HepG2 (cell line): ENCODE measurements around the gene CD2AP. TPM values are rescaled to one million over a fixed set of nuclear protein-coding genes. Genes with fewer than 3 reads are reported as not detected.

Experiments
- ATAC-seq: fragments of 200-7000 bp; cut with Tn5 transposase; 3 replicates; pipeline ENCODE4 v1.9.1; 2020; ENCODE audit warnings: mild to moderate bottlenecking, moderate library complexity
- BruUV-seq: library from RNA; stranded (reverse); fragments of 400-500 nt; replicated peaks from 2 replicates; lab custom pipeline; 2021; lab: Mats Ljungman, UMichigan
- CTCF ChIA-PET: fragments of 300-600 bp; formaldehyde crosslinking; extraction: SDS; loops from one replicate; lab custom pipeline; 2021; ENCODE audit warnings: low total read pairs, inconsistent platforms, low intra/inter-chr PET ratio; lab: Yijun Ruan, JAX
- POLR2A ChIA-PET: fragments of 350-600 bp; sonication (Branson Sonifier 250); formaldehyde crosslinking; loops from one replicate; lab custom pipeline; 2020; ENCODE audit warnings: antibody characterized with exemption, inconsistent platforms; lab: Yijun Ruan, JAX
- DNase-seq: peaks from one replicate; pipeline ENCODE4 v3.0.0-alpha.2; 2015; ENCODE audit warnings: low spot score
- FAIRE-seq: peaks from 3 replicates; lab custom pipeline; 2011; peaks lifted over from hg19 to GRCh38; lab: Jason Lieb, UNC
- H2AFZ ChIP-seq: one replicate; pipeline ENCODE4 v1.6.1; 2011; ENCODE audit warnings: low read length, inconsistent platforms
- H3K27ac ChIP-seq: fragments of 300-600 bp; 3 replicates; pipeline ENCODE4 v1.8.0; 2011; ENCODE audit warnings: mixed run types, mild to moderate bottlenecking, mixed read lengths, low read length, inconsistent platforms; ENCODE audit not compliant: insufficient read depth; ENCODE audit errors: extremely low read length
- H3K27me3 ChIP-seq, 2 experiments: fragments of 200-600 bp in 1 of 2; 2 replicates in 1 of 2; 3 replicates in 1 of 2; pipeline versions ENCODE4 v1.6.0 to v1.8.0; 2011; ENCODE audit warnings: low read length in 2 of 2, mild to moderate bottlenecking in 2 of 2, moderate library complexity in 2 of 2, inconsistent platforms in 1 of 2; ENCODE audit not compliant: insufficient read depth in 2 of 2, control insufficient read depth in 1 of 2
- H3K36me3 ChIP-seq, 2 experiments: fragments of 200-600 bp in 1 of 2; replicated peaks in 1 of 2; 2 replicates in 1 of 2; 3 replicates in 1 of 2; pipeline versions ENCODE4 v1.5.1 to v1.8.0; 2011; ENCODE audit warnings: low read length in 2 of 2, inconsistent platforms in 1 of 2; ENCODE audit not compliant: insufficient read depth in 2 of 2, control insufficient read depth in 1 of 2
- H3K4me1 ChIP-seq: 2 replicates; pipeline ENCODE4 v1.5.1; 2012; ENCODE audit warnings: low read length, inconsistent platforms; ENCODE audit not compliant: insufficient read depth
- H3K4me2 ChIP-seq: 2 replicates; pipeline ENCODE4 v1.6.0; 2011; ENCODE audit warnings: low read depth, low read length, inconsistent platforms
- H3K4me3 ChIP-seq, 3 experiments: fragments of 200-600 bp in 1 of 3; sonication (generic), shearing (Covaris generic) in 1 of 3; replicated peaks in 1 of 3; 2 replicates each; pipeline ENCODE4 v1.5.1; 2011 to 2016; ENCODE audit warnings: low read length in 3 of 3, inconsistent platforms in 2 of 3, low read depth in 2 of 3, mild to moderate bottlenecking in 2 of 3, control low read depth in 1 of 3, mixed read lengths in 1 of 3; ENCODE audit not compliant: insufficient read depth in 1 of 3
- H3K79me2 ChIP-seq: one replicate; pipeline ENCODE4 v1.6.1; 2011; ENCODE audit warnings: low read length, inconsistent platforms; ENCODE audit not compliant: insufficient read depth
- H3K9ac ChIP-seq: 2 replicates; pipeline ENCODE4 v1.6.0; 2011; ENCODE audit warnings: mild to moderate bottlenecking, low read depth, low read length, inconsistent platforms; ENCODE audit not compliant: insufficient read depth
- H3K9me3 ChIP-seq: 2 replicates; pipeline ENCODE4 v1.5.1; 2012; ENCODE audit warnings: mild to moderate bottlenecking, low read length
- H4K20me1 ChIP-seq: 2 replicates; pipeline ENCODE4 v1.6.0; 2011; ENCODE audit warnings: inconsistent platforms, mild to moderate bottlenecking, low read length, moderate library complexity; ENCODE audit not compliant: insufficient read depth
- CEBPB ChIP-seq: IDR thresholded peaks from 2 replicates; pipeline ENCODE4 v1.6.1; 2011; ENCODE audit warnings: low read depth, low read length, improper control_type of control experiment, borderline replicate concordance
- JUNB ChIP-seq: sonication (generic); formaldehyde crosslinking; IDR thresholded peaks from 2 replicates; pipeline ENCODE4 v1.8.0; 2022; ENCODE audit warnings: missing genetic modification reagents, mild to moderate bottlenecking, borderline replicate concordance
- SAFB2 ChIP-seq: sonication (generic); formaldehyde crosslinking; IDR thresholded peaks from 2 replicates; pipeline ENCODE4 v1.5.1; 2020; ENCODE audit warnings: missing genetic modification reagents, low read depth, mild to moderate bottlenecking, borderline replicate concordance
- TBX2 ChIP-seq: sonication (generic); formaldehyde crosslinking; IDR thresholded peaks from 2 replicates; pipeline ENCODE4 v1.5.0; 2020; ENCODE audit warnings: missing genetic modification reagents, mild to moderate bottlenecking, borderline replicate concordance
- ZNF256 ChIP-seq: sonication (generic); formaldehyde crosslinking; conservative IDR thresholded peaks from 2 replicates; pipeline ENCODE4 v1.4.0; 2020; ENCODE audit warnings: missing genetic modification reagents
- ZNF33A ChIP-seq: sonication (generic); formaldehyde crosslinking; IDR thresholded peaks from 2 replicates; pipeline ENCODE4 v1.5.1; 2020; ENCODE audit warnings: missing genetic modification reagents, mild to moderate bottlenecking, moderate library complexity, borderline replicate concordance
- ZNF552 ChIP-seq: sonication (generic); formaldehyde crosslinking; IDR thresholded peaks from 2 replicates; pipeline ENCODE4 v1.9.0; 2022; ENCODE audit warnings: missing genetic modification reagents, mild to moderate bottlenecking, borderline replicate concordance
- WGBS: methylation state at CpG from one replicate; pipeline ENCODE4 v1.1.6; 2017; ENCODE audit warnings: low lambda C conversion rate; 5-methylcytosine and 5-hydroxymethylcytosine counted together
- in situ Hi-C: cut with HindIII; loops from 2 replicates; pipeline ENCODE4 v1.10.0; 2017; ENCODE audit warnings: low pct_unique_long_range_greater_than_20kb; ENCODE audit not compliant: extremely low pct_ligation_motif_present
- intact Hi-C: fragments of 100-400 bp; cut with micrococcal nuclease; formaldehyde crosslinking; loops from one replicate; pipeline ENCODE4 v1.10.0; 2022; ENCODE audit not compliant: unreplicated experiment
- polyA plus RNA-seq, 8 experiments: library from polyadenylated mRNA; depleted of rRNA in 3 of 8; stranded (reverse) in 7 of 8; unstranded in 1 of 8; fragments of >200 nt; fragmentation: Illumina TruSeq in 4 of 8; extraction: Trizol in 4 of 8; gene quantifications; 2 replicates each; pipeline versions ENCODE4 v1.2.1 to v1.2.3, GENCODE V29; 2011 to 2016; ENCODE audit warnings: low read depth in 4 of 8, missing spikeins in 1 of 8, mixed read lengths in 1 of 8; ENCODE audit not compliant: insufficient read depth in 1 of 8
- total RNA-seq, 5 experiments: library from RNA; depleted of rRNA; stranded (reverse); fragments of >200 nt; fragmentation: Illumina TruSeq; extraction: Trizol; gene quantifications; 2 replicates each; pipeline ENCODE4 v1.2.3, GENCODE V29; 2016; ENCODE audit warnings: low read depth in 1 of 5
- TF ChIP-seq, protein P1 (sequence below): IDR thresholded peaks from 2 replicates; pipeline ENCODE4 v1.6.1; 2012; ENCODE audit warnings: low read length, improper control_type of control experiment

The CD2AP gene
- total and polyA plus RNA-seq, 2 of the 13 experiments (the other 11 are each of a cell fraction or from before 2014, with no cell fraction given), result 8.6 to 31.9 TPM

DNA sequence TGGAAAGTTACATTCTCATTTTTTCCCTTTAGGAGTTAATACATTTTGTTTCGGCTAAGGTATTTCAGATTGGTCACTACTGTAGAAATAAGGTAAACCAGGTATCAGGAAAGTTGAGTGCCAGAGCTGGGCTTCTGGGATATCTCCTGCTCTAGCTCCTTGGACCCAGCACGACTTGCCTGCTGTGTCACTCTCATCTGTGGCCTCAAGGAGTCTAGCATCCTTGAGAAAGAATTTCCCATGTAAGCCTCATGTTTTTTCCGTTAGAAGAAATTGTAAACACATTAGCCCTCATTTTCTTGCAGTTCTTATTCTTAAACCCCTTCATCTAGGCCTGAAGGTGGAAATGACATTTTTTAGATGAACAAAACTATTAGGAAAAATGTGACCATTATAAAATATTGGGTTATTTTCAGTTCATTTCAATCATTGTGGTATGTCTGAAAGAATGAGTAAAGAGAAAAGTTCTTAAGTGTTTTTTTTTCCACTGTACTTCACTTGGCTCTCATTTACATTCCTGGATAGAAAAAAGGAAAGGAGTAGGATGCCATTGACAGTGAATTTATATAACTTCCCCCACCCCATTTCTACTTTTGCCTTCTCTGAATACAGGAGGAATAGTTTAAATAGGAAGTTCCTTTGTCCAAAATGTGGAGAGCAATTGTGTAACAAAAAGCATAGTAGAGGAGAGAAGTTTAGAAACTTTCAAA, 46.7 kb downstream of the CD2AP start (continued):
- TF ChIP-seq, protein P1, sequence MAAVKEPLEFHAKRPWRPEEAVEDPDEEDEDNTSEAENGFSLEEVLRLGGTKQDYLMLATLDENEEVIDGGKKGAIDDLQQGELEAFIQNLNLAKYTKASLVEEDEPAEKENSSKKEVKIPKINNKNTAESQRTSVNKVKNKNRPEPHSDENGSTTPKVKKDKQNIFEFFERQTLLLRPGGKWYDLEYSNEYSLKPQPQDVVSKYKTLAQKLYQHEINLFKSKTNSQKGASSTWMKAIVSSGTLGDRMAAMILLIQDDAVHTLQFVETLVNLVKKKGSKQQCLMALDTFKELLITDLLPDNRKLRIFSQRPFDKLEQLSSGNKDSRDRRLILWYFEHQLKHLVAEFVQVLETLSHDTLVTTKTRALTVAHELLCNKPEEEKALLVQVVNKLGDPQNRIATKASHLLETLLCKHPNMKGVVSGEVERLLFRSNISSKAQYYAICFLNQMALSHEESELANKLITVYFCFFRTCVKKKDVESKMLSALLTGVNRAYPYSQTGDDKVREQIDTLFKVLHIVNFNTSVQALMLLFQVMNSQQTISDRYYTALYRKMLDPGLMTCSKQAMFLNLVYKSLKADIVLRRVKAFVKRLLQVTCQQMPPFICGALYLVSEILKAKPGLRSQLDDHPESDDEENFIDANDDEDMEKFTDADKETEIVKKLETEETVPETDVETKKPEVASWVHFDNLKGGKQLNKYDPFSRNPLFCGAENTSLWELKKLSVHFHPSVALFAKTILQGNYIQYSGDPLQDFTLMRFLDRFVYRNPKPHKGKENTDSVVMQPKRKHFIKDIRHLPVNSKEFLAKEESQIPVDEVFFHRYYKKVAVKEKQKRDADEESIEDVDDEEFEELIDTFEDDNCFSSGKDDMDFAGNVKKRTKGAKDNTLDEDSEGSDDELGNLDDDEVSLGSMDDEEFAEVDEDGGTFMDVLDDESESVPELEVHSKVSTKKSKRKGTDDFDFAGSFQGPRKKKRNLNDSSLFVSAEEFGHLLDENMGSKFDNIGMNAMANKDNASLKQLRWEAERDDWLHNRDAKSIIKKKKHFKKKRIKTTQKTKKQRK, result no peak
- TF ChIP-seq ZNF33A (CRISPR knock-in tag) (no peak), JUNB (no peak), SAFB2 (CRISPR knock-in tag) (no peak), ZNF256 (no peak), ZNF552 (CRISPR knock-in tag) (no peak)
- TF ChIP-seq, all 625 proteins: peak for 0

DNA sequence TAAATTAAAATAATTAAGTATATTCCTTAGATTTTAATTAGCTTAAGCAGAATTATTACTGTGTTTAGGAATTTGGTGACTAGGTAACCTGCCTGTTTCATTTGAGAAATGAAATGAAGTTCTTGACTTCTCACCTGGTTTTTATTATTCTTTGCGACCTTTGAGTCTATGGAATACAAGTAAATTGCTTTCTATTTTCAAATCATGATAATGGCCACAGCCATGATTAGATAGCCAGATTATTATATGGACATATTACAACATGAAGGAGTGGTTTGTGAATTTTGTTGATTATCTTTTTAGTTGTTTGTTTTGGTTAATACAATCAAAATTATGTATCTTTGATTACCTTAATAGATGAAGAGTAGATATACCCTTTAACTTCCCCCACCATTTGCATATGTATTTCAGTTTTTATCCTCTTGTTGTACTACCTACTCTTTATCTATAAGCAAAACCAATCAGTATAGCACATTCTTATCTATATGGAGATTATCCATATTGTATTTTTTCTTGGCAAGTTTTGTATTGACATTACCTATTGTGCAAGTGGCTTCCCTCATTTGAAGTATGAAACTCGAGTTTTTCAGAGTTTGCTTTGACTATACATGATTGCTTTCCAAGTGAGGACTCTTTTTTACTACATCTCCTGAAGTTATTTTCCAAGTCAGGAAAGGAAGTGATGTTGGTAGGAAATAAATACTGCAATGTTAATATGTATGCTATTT, 47.9 kb downstream of the CD2AP start:
- H3K79me2 ChIP-seq, result peaks cover 69% of the 10 kb centered on the region
- H3K4me2 ChIP-seq, result no peak overlapping the region
- no peak overlapping the region for H3K9ac ChIP-seq
- DNase-seq, result no peak
- peaks cover 9% of the 10 kb centered on the region for H3K4me1 ChIP-seq
- peak; percentile 41; the same call in 1 of the 2 replicates for TF ChIP-seq CEBPB
- TF ChIP-seq TBX2 (CRISPR knock-in tag), result no peak
- no peak for ATAC-seq
- no TSS peak for BruUV-seq
- peaks cover 3 to 8% of the 10 kb centered on the region in 2 experiments; a peak in 4 of 5 replicates for H3K36me3 ChIP-seq
- H3K27ac ChIP-seq, result no peak overlapping the region
- POLR2A ChIA-PET, result no interaction called here
- CTCF ChIA-PET, result no interaction called here
- H4K20me1 ChIP-seq, result peaks cover 15% of the 10 kb centered on the region
- no peak for FAIRE-seq
- no peak overlapping the region for H2AFZ ChIP-seq
- no peaks in the 10 kb centered on the region for H3K27me3 ChIP-seq
- 69% methylated on average over 2 of the region's 2 CpGs for WGBS
- no peaks in the 10 kb centered on the region for H3K9me3 ChIP-seq
- in situ Hi-C loops (no loop called here), intact Hi-C loops (no loop called here)
- no peak overlapping the region for H3K4me3 ChIP-seq
